Stimulated activated CD8-positive, alpha-beta memory T cell treated with anti-CD3 and anti-CD28 coated beads, Interleukin-12 subunit alpha, Interleukin-12 subunit beta, amount 100 ng/mL, for 1 hour (primary cell): ENCODE measurements around the gene FAM167B.
"Not testable (repeated sequence)": the region's sequence is repeated elsewhere in the genome, so short reads cannot be mapped to it uniquely, and the experiment has no call there.

Source experiments
- DNase-seq: peaks from one replicate; pipeline ENCODE4 v3.0.0-alpha.2; 2020; ENCODE audit warnings: low read depth

Gene FAM167B

DNA sequence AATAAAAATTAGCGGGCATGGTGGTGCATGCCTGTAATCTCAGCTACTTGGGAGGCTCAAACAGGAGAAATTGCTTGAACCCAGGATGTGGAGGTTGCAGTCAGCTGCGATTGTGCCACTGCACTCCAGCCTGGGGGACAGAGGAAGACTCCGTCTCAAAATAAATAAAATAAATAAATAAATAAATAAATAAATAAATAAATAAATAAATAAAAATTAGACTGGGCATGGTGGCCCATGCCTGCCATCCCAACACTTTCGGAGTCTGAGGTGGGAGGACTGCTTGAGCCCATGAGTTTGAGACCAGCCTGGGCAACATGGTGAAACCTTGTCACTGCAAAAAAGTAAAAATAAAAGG, 16.2 kb downstream of the FAM167B start:
- DNase-seq: not testable (repeated sequence)

- no peak for DNase-seq
Observed at GRCh38 chr1:32263744-32264143, 16.7 kb downstream of the FAM167B start.

DNA sequence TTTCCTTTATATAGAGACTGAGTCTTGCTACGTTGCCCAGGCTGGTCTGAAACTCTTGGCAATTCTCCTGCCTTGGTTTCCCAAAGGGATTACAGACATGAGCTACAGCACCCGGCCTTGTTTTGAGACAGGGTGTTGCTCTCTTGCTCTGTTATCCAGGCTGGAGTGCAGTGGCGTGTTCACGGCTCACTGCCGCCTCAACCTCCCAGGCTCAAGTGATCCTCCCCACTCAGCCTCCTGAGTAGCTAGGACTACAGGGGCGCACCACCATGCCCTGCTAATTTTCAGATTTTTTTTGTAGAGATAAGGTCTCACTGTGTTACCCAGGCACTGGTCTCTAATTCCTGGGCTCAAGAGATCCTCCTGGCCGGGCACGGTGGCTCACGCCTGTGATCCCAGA, 18.8 kb downstream of the FAM167B start:
- DNase-seq: no peak

DNA sequence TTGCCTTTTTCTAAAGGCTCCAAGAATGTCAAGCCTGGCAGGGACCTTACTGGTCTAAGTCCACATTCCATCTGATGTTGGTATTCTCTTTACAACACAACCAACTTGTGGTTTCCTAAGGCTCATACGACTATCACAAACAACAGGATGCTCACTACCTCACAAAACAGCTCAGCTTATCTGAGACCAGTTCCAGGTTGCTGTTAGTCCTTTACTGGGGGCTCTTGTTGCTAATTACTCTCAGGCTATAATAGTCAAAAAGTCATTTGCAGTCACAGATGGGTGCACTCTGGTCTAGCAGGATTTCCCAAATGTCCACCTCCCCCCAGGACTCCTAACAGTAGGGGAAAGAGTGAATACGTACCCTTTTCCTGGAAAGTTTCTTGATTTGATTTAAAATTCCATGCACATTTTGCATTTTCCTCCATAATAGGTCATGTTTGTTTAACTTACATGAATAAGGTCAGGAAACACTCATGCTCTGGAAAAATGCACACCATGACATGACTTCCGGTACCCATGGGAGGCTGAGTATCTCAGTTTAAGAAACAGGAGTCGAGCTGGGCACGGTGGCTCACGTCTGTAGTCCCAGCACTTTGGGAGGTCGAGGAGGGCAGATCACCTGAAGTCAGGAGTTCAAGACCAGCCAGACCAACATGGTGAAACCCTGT, 20.0 kb downstream of the FAM167B start:
- no peak for DNase-seq

- no peak for DNase-seq
Observed at GRCh38 chr1:32269744-32270143, 22.7 kb downstream of the FAM167B start.

GRCh38 chr1:32272557-32273390, 25.8 kb downstream of the FAM167B start:
- no peak for DNase-seq

DNA sequence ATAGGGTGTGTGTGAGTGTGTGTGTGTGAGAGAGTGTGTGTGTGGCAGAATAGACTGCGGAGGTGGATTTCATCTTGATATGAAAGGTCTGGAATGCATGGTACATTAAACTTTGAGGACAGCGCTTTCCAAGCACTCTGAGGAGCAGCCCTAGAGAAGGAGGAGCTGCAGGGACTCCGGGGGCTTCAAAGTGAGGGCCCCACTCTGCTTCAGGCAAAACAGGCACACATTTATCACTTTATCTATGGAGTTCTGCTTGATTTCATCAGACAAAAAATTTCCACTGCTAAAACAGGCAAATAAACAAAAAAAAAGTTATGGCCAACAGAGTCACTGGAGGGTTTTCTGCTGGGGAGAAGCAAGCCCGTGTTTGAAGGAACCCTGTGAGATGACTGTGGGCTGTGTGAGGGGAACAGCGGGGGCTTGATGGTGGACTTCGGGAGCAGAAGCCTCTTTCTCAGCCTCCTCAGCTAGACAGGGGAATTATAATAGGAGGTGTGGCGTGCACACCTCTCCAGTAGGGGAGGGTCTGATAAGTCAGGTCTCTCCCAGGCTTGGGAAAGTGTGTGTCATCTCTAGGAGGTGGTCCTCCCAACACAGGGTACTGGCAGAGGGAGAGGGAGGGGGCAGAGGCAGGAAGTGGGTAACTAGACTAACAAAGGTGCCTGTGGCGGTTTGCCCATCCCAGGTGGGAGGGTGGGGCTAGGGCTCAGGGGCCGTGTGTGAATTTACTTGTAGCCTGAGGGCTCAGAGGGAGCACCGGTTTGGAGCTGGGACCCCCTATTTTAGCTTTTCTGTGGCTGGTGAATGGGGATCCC, 26.6 kb downstream of the FAM167B start:
- DNase-seq: peak; percentile 81

- DNase-seq: no peak
Observed at GRCh38 chr1:32274646-32275340, 27.8 kb downstream of the FAM167B start.

DNA sequence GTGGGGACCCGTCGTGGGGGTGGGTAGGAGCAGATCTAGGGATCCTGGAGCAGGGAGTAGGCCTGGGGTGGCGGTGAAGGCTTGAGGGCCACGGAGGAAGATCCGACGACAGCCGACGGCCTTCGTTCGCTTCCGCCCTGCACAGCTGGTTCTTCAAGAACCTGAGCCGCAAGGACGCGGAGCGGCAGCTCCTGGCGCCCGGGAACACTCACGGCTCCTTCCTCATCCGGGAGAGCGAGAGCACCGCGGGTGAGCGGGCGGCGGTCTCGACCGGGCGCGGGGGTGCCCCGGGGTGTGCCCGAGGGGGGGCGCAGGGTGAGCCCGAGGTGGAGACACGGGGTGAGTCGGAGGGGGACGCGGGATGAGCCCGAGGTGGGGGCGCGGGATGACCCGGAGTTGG, 28.4 kb downstream of the FAM167B start:
- no peak for DNase-seq

- DNase-seq: no peak
Observed at GRCh38 chr1:32276032-32276782, 29.2 kb downstream of the FAM167B start.

DNA sequence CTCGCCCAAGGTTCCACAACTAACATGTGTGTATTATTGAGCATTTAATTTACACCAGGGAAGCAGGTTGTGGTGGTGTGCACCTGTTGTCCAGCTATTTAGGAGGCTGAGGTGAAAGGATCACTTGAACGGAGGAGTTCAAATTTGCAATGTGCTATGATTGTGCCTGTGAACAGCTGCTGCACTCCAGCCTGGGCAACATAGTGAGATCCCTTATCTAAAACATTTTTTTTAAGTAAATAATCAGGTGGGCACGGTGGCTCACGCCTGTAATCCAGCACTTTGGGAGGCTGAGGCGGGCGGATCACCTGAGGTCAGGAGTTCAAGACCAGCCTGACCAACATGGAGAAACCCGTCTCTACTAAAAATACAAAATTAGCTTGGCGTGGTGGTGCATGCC, 37.8 kb downstream of the FAM167B start:
- not testable (repeated sequence) for DNase-seq

GRCh38 chr1:32285658-32286057, 38.6 kb downstream of the FAM167B start:
- no peak for DNase-seq

DNA sequence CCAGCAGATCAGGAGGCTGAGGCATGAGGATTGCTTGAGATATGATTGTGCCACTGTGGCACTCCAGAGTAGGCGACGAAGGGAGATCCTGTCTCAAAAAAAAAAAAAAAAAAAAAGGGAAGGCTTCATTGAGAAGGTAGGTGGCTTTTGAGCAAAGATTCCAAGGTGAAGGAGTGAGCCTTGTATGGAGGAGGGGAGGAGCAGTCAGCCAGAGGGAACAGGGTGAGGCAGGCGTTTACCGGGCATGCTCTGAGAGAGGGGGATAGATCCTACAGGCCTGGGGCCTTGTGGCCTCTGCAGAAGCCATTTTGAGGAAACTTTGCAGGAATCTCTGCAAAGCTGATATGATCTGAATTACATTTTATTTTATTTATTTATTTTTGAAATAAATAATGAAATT, 39.7 kb downstream of the FAM167B start:
- no peak for DNase-seq

GRCh38 chr1:32289256-32289655, 42.2 kb downstream of the FAM167B start:
- no peak for DNase-seq

- DNase-seq: no peak
Observed at GRCh38 chr1:32291145-32291707, 44.2 kb downstream of the FAM167B start.

DNA sequence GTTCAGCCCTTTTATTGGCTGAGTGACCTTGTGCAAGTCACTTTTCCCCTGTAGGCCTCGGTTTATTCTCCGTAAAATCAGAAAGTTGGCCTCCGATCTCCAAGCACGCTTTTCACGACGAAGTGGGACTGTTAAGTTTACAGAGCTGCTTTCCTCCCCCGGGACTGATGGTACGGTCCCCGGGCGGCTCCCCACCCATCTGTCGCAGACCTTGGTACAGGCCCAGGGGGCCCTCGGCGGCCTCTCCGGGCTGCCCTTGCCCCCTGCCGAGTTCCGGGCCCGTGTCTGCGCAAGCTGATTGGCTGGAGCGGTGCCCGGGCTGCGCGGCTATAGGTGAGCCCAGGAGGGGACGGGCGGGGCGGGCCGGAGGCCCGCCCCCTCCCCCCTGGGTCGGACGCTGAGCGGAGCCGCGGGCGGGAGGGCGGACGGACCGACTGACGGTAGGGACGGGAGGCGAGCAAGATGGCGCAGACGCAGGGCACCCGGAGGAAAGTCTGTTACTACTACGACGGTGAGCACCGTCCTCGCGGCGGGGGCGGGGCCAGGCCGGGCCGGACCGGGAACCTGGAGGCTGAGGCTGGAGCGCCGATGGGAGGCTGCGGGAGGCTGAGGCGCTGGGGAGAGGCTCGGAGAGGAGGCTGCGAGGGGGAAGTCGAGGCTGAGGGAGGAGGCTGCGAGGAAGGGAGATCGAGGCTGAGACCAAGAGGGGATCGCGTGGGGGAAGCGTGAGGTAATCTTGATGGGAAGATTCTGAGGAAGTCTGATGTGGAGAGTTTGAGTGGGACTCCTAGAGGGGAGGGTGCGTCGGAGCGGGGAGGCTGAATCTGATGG, 44.9 kb downstream of the FAM167B start, which contains the start of gene HDAC1:
HDAC1 (plus strand) TSS at position 376 of the 831 bp plus-strand sequence; CDS start at position 463, 87 bp downstream.
- DNase-seq: peak; percentile 94

DNA sequence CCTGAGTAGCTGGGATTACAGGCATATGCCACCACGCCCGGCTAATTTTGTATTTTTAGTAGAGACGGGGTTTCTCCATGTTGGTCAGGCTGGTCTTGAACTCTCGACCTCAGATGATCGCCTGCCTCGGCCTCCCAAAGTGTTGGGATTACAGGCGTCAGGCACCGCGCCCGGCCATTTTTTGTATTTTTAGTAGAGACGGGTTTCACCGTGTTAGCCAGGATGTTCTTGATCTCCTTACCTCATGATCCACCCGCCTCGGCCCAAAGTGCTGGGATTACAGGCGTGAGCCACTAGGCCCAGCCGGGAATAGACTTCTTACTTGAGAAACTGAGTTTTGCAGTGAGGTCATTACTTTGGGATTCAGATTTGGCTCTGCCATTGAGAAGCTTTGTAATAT, 51.2 kb downstream of the FAM167B start:
- DNase-seq: not testable (repeated sequence)
